Measurements from ENCODE around the gene HDGFL3. TPM values are rescaled to one million over a fixed set of nuclear protein-coding genes. Genes with fewer than 3 reads are reported as not detected.
A peak's percentile ranks its signal among the peaks of the same experiment; 100 is the strongest.

The HDGFL3 gene
- polyA plus RNA-seq, 2 of the 4 experiments (the other 2 are of a cell fraction) = 47.4 to 91.2 TPM

DNA sequence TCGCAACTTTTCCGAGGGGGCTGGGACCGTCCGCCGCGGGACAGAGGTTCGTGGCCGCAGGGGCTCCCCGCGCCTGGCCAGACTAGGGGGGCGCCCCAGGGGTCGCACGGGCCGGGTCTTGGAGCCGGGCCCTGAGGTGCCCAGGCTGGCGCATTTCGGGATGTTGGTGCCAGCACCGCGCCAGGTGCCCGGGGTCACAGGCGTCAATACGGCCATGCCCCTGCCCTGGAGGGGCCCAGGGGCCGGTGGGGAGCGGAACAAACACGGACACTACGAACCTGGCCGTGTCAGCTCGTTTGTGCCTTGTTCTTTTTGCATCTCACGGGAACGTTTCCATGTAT, 99.8 kb downstream of the HDGFL3 start:
- no peak for ATAC-seq
- Histone ChIP-seq H3K4me2 (peak overlapping the region; percentile 97), H3K27ac (peak overlapping the region; percentile 36 to 85; a peak in 4 of 6 replicates), H3K9me3 (no peaks in the 10 kb centered on the region), H3K4me1 (peaks cover 9% of the 10 kb centered on the region; the same call in 1 of the 3 replicates), H3K4me3 (peak overlapping the region; percentile 68)
- DNase-seq (ENCODE audit: low read depth in 1 of 2, low spot score in 1 of 2) = no peak
- WGBS (ENCODE audit: missing lambda C conversion rate) = 73% methylated on average over 25 of the region's 30 CpGs
- TF ChIP-seq KDM5A (IDR thresholded peaks at IDR 0.05) (no peak), POLR2AphosphoS2 (conservative IDR thresholded peaks at IDR 0.05; ENCODE audit: low read length) (no peak), JUN (IDR thresholded peaks at IDR 0.05) (no peak), HEYL (CRISPR knock-in tag; IDR thresholded peaks at IDR 0.05) (no peak), NFE2L2 (conservative IDR thresholded peaks at IDR 0.05; ENCODE audit: low read length) (no peak), CBX2 (IDR thresholded peaks at IDR 0.05; ENCODE audit: borderline replicate concordance, low read depth) (no peak), NPAS2 (CRISPR knock-in tag; IDR thresholded peaks at IDR 0.05; ENCODE audit: borderline replicate concordance) (no peak), CEBPB (IDR thresholded peaks at IDR 0.05) (no peak)
- ChIA-PET POLR2A (no interaction called here), CTCF (no interaction called here)
- no peak for FAIRE-seq

DNA sequence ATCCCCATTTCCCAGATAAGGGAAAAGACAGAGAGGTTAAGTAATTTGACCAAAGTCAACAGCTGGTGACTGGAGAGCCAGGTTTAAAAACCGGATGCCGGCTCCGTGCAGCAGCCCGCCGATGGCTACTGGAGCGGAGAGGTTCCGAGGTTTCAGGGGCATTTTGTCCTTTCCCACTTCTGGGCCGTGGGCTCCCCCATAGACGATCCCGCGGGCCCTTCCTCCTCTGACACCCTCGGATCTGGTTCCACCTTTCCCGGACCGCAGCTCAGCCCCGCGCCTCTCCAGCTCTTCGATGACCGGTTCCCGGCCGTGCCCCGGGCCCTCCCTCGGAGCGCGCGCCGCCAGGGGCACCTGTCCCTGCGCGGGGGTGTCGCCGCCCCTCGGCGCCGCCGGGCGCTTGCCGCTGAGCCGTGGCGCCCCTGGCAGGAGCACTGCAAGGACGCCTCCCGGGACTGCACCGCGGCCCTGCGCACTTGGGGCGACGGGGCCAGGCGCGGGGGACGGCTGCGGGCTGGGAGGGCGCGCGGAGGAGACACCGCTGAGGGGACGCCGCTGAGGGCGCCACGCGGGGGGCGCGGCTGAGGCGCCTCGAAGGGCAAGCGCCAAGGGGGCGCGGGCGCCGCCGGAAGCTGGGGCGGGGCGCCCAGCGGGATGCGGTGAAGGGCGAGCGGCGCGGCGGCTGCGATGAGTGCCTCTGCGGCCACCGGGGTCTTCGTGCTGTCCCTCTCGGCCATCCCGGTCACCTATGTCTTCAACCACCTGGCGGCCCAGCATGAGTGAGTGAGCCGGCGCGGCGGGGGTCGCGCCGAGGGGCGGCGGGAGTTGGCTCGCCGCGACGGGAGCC, 100.4 kb downstream of the HDGFL3 start, which contains the start of gene TM6SF1:
Gene TM6SF1 (plus strand): TSS at position 652 of the 847 bp plus-strand sequence. CDS start 36 bp downstream, at position 688.
- ATAC-seq (peak; percentile 49 to 53), DNase-seq (ENCODE audit: low read depth in 1 of 2, low spot score in 1 of 2) (no peak), FAIRE-seq (no peak)
- WGBS (ENCODE audit: missing lambda C conversion rate) = 19% methylated on average over 17 of the region's 97 CpGs
- Histone ChIP-seq H3K4me1 (peaks cover 9% of the 10 kb centered on the region; the same call in 1 of the 3 replicates), H3K4me3 (peak within 1 kb of the TSS; percentile 68), H3K27ac (peak within 1 kb of the TSS; percentile 36 to 85; a peak in 5 of 6 replicates), H3K4me2 (peak within 1 kb of the TSS; percentile 97), H3K9me3 (no peaks in the 10 kb centered on the region)
- POLR2A ChIA-PET = interaction anchor here (0.8 kb wide), 1 partner anchor 40 kb away, joined by 4 read pairs; the partner anchor contains the start of gene BTBD1
- CTCF ChIA-PET = interaction anchor here (1.0 kb wide), 1 partner anchor 40 kb away, joined by 3 read pairs; the partner anchor contains the start of gene BTBD1
- TF ChIP-seq, protein P1, sequence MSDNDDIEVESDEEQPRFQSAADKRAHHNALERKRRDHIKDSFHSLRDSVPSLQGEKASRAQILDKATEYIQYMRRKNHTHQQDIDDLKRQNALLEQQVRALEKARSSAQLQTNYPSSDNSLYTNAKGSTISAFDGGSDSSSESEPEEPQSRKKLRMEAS (IDR thresholded peaks at IDR 0.05) = 0 out of 2 replicates have a peak, but pooled peaks have one; percentile 11
- TF ChIP-seq JUN (IDR thresholded peaks at IDR 0.05) (0 out of 5 replicates have a peak, but pooled peaks of 1 of the 2 experiments have one; percentile 5), HOXA7 (CRISPR knock-in tag; IDR thresholded peaks at IDR 0.05) (no peak), HDAC2 (IDR thresholded peaks at IDR 0.05) (no peak)
- TF ChIP-seq, protein P2, sequence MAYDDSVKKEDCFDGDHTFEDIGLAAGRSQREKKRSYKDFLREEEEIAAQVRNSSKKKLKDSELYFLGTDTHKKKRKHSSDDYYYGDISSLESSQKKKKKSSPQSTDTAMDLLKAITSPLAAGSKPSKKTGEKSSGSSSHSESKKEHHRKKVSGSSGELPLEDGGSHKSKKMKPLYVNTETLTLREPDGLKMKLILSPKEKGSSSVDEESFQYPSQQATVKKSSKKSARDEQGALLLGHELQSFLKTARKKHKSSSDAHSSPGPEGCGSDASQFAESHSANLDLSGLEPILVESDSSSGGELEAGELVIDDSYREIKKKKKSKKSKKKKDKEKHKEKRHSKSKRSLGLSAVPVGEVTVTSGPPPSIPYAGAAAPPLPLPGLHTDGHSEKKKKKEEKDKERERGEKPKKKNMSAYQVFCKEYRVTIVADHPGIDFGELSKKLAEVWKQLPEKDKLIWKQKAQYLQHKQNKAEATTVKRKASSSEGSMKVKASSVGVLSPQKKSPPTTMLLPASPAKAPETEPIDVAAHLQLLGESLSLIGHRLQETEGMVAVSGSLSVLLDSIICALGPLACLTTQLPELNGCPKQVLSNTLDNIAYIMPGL (CRISPR knock-in tag; IDR thresholded peaks at IDR 0.05; ENCODE audit: borderline replicate concordance) = no peak
- TF ChIP-seq, protein P3, sequence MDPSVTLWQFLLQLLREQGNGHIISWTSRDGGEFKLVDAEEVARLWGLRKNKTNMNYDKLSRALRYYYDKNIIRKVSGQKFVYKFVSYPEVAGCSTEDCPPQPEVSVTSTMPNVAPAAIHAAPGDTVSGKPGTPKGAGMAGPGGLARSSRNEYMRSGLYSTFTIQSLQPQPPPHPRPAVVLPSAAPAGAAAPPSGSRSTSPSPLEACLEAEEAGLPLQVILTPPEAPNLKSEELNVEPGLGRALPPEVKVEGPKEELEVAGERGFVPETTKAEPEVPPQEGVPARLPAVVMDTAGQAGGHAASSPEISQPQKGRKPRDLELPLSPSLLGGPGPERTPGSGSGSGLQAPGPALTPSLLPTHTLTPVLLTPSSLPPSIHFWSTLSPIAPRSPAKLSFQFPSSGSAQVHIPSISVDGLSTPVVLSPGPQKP (IDR thresholded peaks at IDR 0.05; ENCODE audit: low read depth, low read length) = no peak

DNA sequence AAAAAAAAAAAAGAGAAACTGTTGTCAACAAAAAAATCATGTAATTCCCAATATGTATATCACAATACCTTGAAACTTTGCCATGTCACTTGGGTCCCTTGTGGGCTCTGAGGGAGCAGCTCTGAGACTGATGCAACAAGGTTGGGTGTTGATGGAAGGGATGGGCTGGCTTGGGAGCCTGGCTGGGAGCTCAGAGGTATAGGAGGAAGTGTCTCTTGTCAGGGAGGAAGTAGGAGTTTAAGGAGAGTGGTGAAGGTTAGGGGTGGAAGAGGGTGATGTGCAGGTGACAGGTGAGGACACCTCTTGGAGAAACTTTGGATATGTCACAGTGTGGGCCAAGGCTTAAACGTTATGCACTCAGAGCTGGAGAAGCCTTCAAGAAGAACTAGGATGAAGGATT, 102.2 kb downstream of the HDGFL3 start:
- Histone ChIP-seq H3K9me3 (no peaks in the 10 kb centered on the region), H3K4me1 (peaks cover 9% of the 10 kb centered on the region; the same call in 1 of the 3 replicates), H3K27ac (no peak overlapping the region), H3K4me2 (no peak overlapping the region), H3K4me3 (no peak overlapping the region)
- no peak for FAIRE-seq
- no peak for ATAC-seq
- POLR2A ChIA-PET = no interaction called here
- WGBS (ENCODE audit: missing lambda C conversion rate) = 35% methylated on average over 1 of the region's 1 CpG
- no peak for TF ChIP-seq ZC3H11A (IDR thresholded peaks at IDR 0.05)
- TF ChIP-seq, protein P4, sequence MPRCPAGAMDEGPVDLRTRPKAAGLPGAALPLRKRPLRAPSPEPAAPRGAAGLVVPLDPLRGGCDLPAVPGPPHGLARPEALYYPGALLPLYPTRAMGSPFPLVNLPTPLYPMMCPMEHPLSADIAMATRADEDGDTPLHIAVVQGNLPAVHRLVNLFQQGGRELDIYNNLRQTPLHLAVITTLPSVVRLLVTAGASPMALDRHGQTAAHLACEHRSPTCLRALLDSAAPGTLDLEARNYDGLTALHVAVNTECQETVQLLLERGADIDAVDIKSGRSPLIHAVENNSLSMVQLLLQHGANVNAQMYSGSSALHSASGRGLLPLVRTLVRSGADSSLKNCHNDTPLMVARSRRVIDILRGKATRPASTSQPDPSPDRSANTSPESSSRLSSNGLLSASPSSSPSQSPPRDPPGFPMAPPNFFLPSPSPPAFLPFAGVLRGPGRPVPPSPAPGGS (IDR thresholded peaks at IDR 0.05) = no peak
- no peak for DNase-seq (ENCODE audit: low read depth in 1 of 2, low spot score in 1 of 2)
- CTCF ChIA-PET = no interaction called here
